SU-DHL-6 (cell line): ENCODE results near the gene FLII.

Experiments
- H2AFZ ChIP-seq: fragments of 200-600 bp; sonication (generic); 2 replicates; pipeline ENCODE4 v1.6.1; 2014; ENCODE audit warnings: low read depth, mild to moderate bottlenecking, moderate library complexity, mixed read lengths, antibody characterized with exemption, low read length; ENCODE audit not compliant: severe bottlenecking
- H3F3A ChIP-seq: fragments of 200-600 bp; shearing (Covaris generic); 2 replicates; pipeline ENCODE4 v1.6.0; 2016; ENCODE audit warnings: antibody characterized with exemption, mild to moderate bottlenecking; ENCODE audit not compliant: insufficient read depth
- H3K27ac ChIP-seq: fragments of 200-600 bp; sonication (generic); 2 replicates; pipeline ENCODE4 v1.5.1; 2016; ENCODE audit warnings: low read depth, mild to moderate bottlenecking, low read length, moderate library complexity, mixed read lengths
- H3K27me3 ChIP-seq: fragments of 200-600 bp; sonication (generic), shearing (Covaris generic); 2 replicates; pipeline ENCODE4 v1.6.0; 2014; ENCODE audit warnings: mild to moderate bottlenecking, low read length
- H3K36me3 ChIP-seq: fragments of 200-600 bp; sonication (generic); 2 replicates; pipeline ENCODE4 v1.6.1; 2014; ENCODE audit warnings: mild to moderate bottlenecking, low read length, mixed read lengths
- H3K4me2 ChIP-seq: fragments of 300-600, 200-600 bp; shearing (Covaris generic), sonication (generic); 2 replicates; pipeline ENCODE4 v1.6.0; 2014; ENCODE audit warnings: low read length, low read depth, mild to moderate bottlenecking; ENCODE audit not compliant: poor library complexity, severe bottlenecking
- H3K4me3 ChIP-seq: fragments of 200-600 bp; sonication (generic); 2 replicates; pipeline ENCODE4 v1.5.1; 2014; ENCODE audit warnings: antibody characterized with exemption, low read length, mild to moderate bottlenecking, mixed read lengths; ENCODE audit not compliant: insufficient read depth, poor library complexity, severe bottlenecking
- H3K79me2 ChIP-seq: fragments of 200-600 bp; sonication (generic); 2 replicates; pipeline ENCODE4 v1.6.1; 2014; ENCODE audit warnings: mild to moderate bottlenecking, low read length, moderate library complexity; ENCODE audit not compliant: insufficient read depth
- H3K9ac ChIP-seq: fragments of 200-600 bp; sonication (generic); 2 replicates; pipeline ENCODE4 v1.7.0; 2014; ENCODE audit warnings: mild to moderate bottlenecking, low read length
- H3K9me2 ChIP-seq: fragments of 200-600 bp; sonication (generic); replicated peaks from 2 replicates; pipeline ENCODE4 v1.6.1; 2014; ENCODE audit warnings: low read length; ENCODE audit not compliant: insufficient read depth
- H3K9me3 ChIP-seq: fragments of 200-600 bp; sonication (generic); 2 replicates; pipeline ENCODE4 v1.6.1; 2014; ENCODE audit warnings: low read length, mixed read lengths; ENCODE audit not compliant: insufficient read depth
- H4K20me1 ChIP-seq: fragments of 200-600 bp; sonication (generic); 2 replicates; pipeline ENCODE4 v1.6.1; 2014; ENCODE audit warnings: low read depth, mild to moderate bottlenecking, antibody characterized with exemption, low read length, moderate library complexity, mixed read lengths
- CTCF ChIP-seq: fragments of 200-600 bp; sonication (generic); IDR thresholded peaks from one replicate; pipeline ENCODE4 v1.5.1; 2017; ENCODE audit warnings: antibody characterized with exemption, mild to moderate bottlenecking, low read length, moderate library complexity; ENCODE audit not compliant: insufficient read depth, poor library complexity, severe bottlenecking
- EZH2phosphoT487 ChIP-seq: fragments of 200-600 bp; sonication (generic), shearing (Covaris generic); conservative IDR thresholded peaks from 2 replicates; pipeline ENCODE4 v1.6.1; 2018; ENCODE audit warnings: mild to moderate bottlenecking, antibody characterized with exemption, low read length, moderate library complexity, mixed read lengths

The FLII gene

GRCh38 chr17:18230288-18231141, 28.0 kb downstream of the FLII start:
- no peaks in the 10 kb centered on the region for H3K36me3 ChIP-seq
- H3K9me3 ChIP-seq: no peaks in the 10 kb centered on the region
- H3F3A ChIP-seq: no peaks in the 10 kb centered on the region
- TF ChIP-seq EZH2phosphoT487: no peak
- TF ChIP-seq CTCF: no peak
- no peak overlapping the region for H3K9ac ChIP-seq
- H3K9me2 ChIP-seq: no peaks in the 10 kb centered on the region
- H3K79me2 ChIP-seq: no peaks in the 10 kb centered on the region
- no peak overlapping the region for H3K4me3 ChIP-seq
- no peak overlapping the region for H2AFZ ChIP-seq
- no peak overlapping the region for H3K4me2 ChIP-seq
- no peak overlapping the region for H3K27ac ChIP-seq
- H3K27me3 ChIP-seq: no peaks in the 10 kb centered on the region
- H4K20me1 ChIP-seq: no peaks in the 10 kb centered on the region

GRCh38 chr17:18229771-18230170, 28.8 kb downstream of the FLII start:
- H3F3A ChIP-seq: no peaks in the 10 kb centered on the region
- no peaks in the 10 kb centered on the region for H3K36me3 ChIP-seq
- no peaks in the 10 kb centered on the region for H3K79me2 ChIP-seq
- no peak overlapping the region for H2AFZ ChIP-seq
- H3K9me3 ChIP-seq: no peaks in the 10 kb centered on the region
- TF ChIP-seq CTCF (no peak), EZH2phosphoT487 (no peak)
- H3K4me2 ChIP-seq: no peak overlapping the region
- no peak overlapping the region for H3K9ac ChIP-seq
- no peak overlapping the region for H3K27ac ChIP-seq
- no peak overlapping the region for H3K4me3 ChIP-seq
- no peaks in the 10 kb centered on the region for H4K20me1 ChIP-seq
- no peaks in the 10 kb centered on the region for H3K9me2 ChIP-seq
- no peaks in the 10 kb centered on the region for H3K27me3 ChIP-seq

GRCh38 chr17:18229254-18229653, 29.3 kb downstream of the FLII start:
- Histone ChIP-seq H3K79me2 (no peaks in the 10 kb centered on the region), H3K27ac (no peak overlapping the region), H3K9me3 (no peaks in the 10 kb centered on the region), H3K4me2 (no peak overlapping the region), H3K9ac (no peak overlapping the region), H3K9me2 (no peaks in the 10 kb centered on the region), H2AFZ (no peak overlapping the region), H4K20me1 (no peaks in the 10 kb centered on the region), H3K36me3 (no peaks in the 10 kb centered on the region), H3F3A (no peaks in the 10 kb centered on the region), H3K4me3 (no peak overlapping the region), H3K27me3 (no peaks in the 10 kb centered on the region)
- TF ChIP-seq CTCF (no peak), EZH2phosphoT487 (no peak)
